HG03558 (cell line): ENCODE measurements around the gene LUC7L2.
"Not testable (repeated sequence)": the region's sequence is repeated elsewhere in the genome, so short reads cannot be mapped to it uniquely, and the experiment has no call there.

Experiments used
- ATAC-seq: cut with Tn5 transposase; IDR thresholded peaks from one replicate; pipeline ENCODE4 v1.9.1; 2021; ENCODE audit warnings: moderate number of reproducible peaks; ENCODE audit not compliant: unreplicated experiment; ENCODE audit errors: extremely low read depth

LUC7L2 gene

GRCh38 chr7:139389774-139390173, 30.1 kb downstream of the LUC7L2 start:
- ATAC-seq, result no peak

- no peak for ATAC-seq
These were observed 34.0 kb downstream of the LUC7L2 start for GRCh38 chr7:139393621-139394211.

GRCh38 chr7:139394540-139394939, 34.8 kb downstream of the LUC7L2 start:
- no peak for ATAC-seq

GRCh38 chr7:139396323-139396951, 36.7 kb downstream of the LUC7L2 start:
- no peak for ATAC-seq

- ATAC-seq, result no peak
These were observed 37.5 kb downstream of the LUC7L2 start for GRCh38 chr7:139397192-139397591.

- ATAC-seq, result no peak
These were observed 43.9 kb downstream of the LUC7L2 start for GRCh38 chr7:139403601-139404000.

- no peak for ATAC-seq
These were observed 47.9 kb downstream of the LUC7L2 start for GRCh38 chr7:139407555-139407954.

- ATAC-seq, result not testable (repeated sequence)
These were observed 55.2 kb downstream of the LUC7L2 start for GRCh38 chr7:139414743-139415402.

GRCh38 chr7:139416405-139416804, 56.7 kb downstream of the LUC7L2 start:
- no peak for ATAC-seq

GRCh38 chr7:139417478-139417877, 57.8 kb downstream of the LUC7L2 start:
- no peak for ATAC-seq

GRCh38 chr7:139421123-139421522, 61.4 kb downstream of the LUC7L2 start:
- ATAC-seq, result no peak

- no peak for ATAC-seq
These were observed 62.4 kb downstream of the LUC7L2 start for GRCh38 chr7:139422126-139422525.

GRCh38 chr7:139423091-139423490, 63.4 kb downstream of the LUC7L2 start:
- ATAC-seq, result no peak

GRCh38 chr7:139424004-139424403, 64.3 kb downstream of the LUC7L2 start:
- ATAC-seq, result no peak

- ATAC-seq, result not testable (repeated sequence)
These were observed 66.0 kb downstream of the LUC7L2 start for GRCh38 chr7:139425701-139426100.

- ATAC-seq, result no peak
These were observed 66.7 kb downstream of the LUC7L2 start for GRCh38 chr7:139426258-139427028.

GRCh38 chr7:139427029-139427420, 67.3 kb downstream of the LUC7L2 start:
- ATAC-seq, result no peak

- no peak for ATAC-seq
These were observed 68.1 kb downstream of the LUC7L2 start for GRCh38 chr7:139427788-139428187.

- not testable (repeated sequence) for ATAC-seq
These were observed 70.0 kb downstream of the LUC7L2 start for GRCh38 chr7:139429735-139430134.

GRCh38 chr7:139430443-139430842, 70.7 kb downstream of the LUC7L2 start:
- ATAC-seq, result no peak

- no peak for ATAC-seq
These were observed 71.3 kb downstream of the LUC7L2 start for GRCh38 chr7:139431010-139431409.
